ENCODE measurements around the gene MYO1B. TPM values are rescaled to one million over a fixed set of nuclear protein-coding genes. Genes with fewer than 3 reads are reported as not detected.
A peak's percentile ranks its signal among the peaks of the same experiment; 100 is the strongest.

The MYO1B gene
- total RNA-seq, 1 experiment from 2014 or later, result 43.2 TPM

GRCh38 chr2:191245869-191246531 lies 796 bp downstream of the MYO1B start:
- H3K23me2 ChIP-seq (ENCODE audit: insufficient read length, low read depth, low read length, poor library complexity, severe bottlenecking), result peaks cover 12% of the 10 kb centered on the region
- no CpG with 5 or more reads among the region's 34 CpGs for WGBS (ENCODE audit: extremely low coverage, insufficient read length, low lambda C conversion rate)
- TF ChIP-seq CTCF (conservative IDR thresholded peaks at IDR 0.05), result no peak
- H3K18ac ChIP-seq (ENCODE audit: insufficient read length, low read depth, low read length), result peak overlapping the region; percentile 100
- peak overlapping the region; percentile 65; the same call in 1 of the 2 replicates for H3K4ac ChIP-seq (ENCODE audit: low read depth, low read length)
- peak overlapping the region; percentile 67 for H3T11ph ChIP-seq (ENCODE audit: low read length)
- H4K8ac ChIP-seq (replicated peaks; ENCODE audit: insufficient read length, low read depth, low read length), result peak overlapping the region; percentile 96
- H2BK20ac ChIP-seq (ENCODE audit: low read depth, low read length, poor library complexity, severe bottlenecking), result no peak overlapping the region
- peak; percentile 89 for DNase-seq
- no peaks in the 10 kb centered on the region for H3K9me3 ChIP-seq (ENCODE audit: control insufficient read depth, low read depth, low read length)
- H3K27ac ChIP-seq (ENCODE audit: insufficient read length, low read depth, low read length), result peak overlapping the region; percentile 84
- peaks cover 0 to 1% (median 0%) of the 10 kb centered on the region in 3 experiments; a peak in 2 of 7 replicates for H3K36me3 Mint-ChIP-seq (ENCODE audit: insufficient read depth in 1 of 3, low read depth in 3 of 3)
- no peak overlapping the region for H2BK120ac ChIP-seq (ENCODE audit: low read depth, low read length, poor library complexity, severe bottlenecking)
- no peak overlapping the region for H3K23ac ChIP-seq (ENCODE audit: insufficient read length, low read depth, low read length)
- H3K14ac ChIP-seq (ENCODE audit: insufficient read depth, low read length), result peak overlapping the region; percentile 97
- no peaks in the 10 kb centered on the region; a peak in 1 of 5 replicates for H3K9me3 Mint-ChIP-seq
- no peaks in the 10 kb centered on the region for H4K20me1 ChIP-seq (ENCODE audit: control insufficient read depth, insufficient read depth, insufficient read length)
- peak overlapping the region; percentile 92 for H4K91ac ChIP-seq (ENCODE audit: insufficient read length, low read depth, low read length)
- H3K9ac ChIP-seq (ENCODE audit: extremely low read depth, insufficient read length, low read length), result peak overlapping the region; percentile 89
- H3K27me3 Mint-ChIP-seq (ENCODE audit: low read depth), result peaks cover 18% of the 10 kb centered on the region
- peak overlapping the region; percentile 83 for H4K5ac ChIP-seq (ENCODE audit: insufficient read length, low read depth, low read length)
- H3K4me1 Mint-ChIP-seq, result peaks cover 48 to 51% of the 10 kb centered on the region in 2 experiments
- peaks cover 26% of the 10 kb centered on the region; the same call in 1 of the 2 replicates for H3K4me1 ChIP-seq (ENCODE audit: insufficient read depth, low read length)
- H3K79me2 ChIP-seq (ENCODE audit: insufficient read depth, low read length), result peaks cover 36% of the 10 kb centered on the region; the same call in 1 of the 2 replicates
- H2BK15ac ChIP-seq (ENCODE audit: low read depth, low read length), result 0 out of 2 replicates have a peak overlapping the region, but pooled peaks have one; percentile 42
- H3K4me2 ChIP-seq (ENCODE audit: insufficient read depth, insufficient read length, low read length), result peak overlapping the region; percentile 91
- no peak overlapping the region for H2AK5ac ChIP-seq (ENCODE audit: insufficient read length, low read length)
- peak overlapping the region; percentile 90 to 97 (median 96) for H3K27ac Mint-ChIP-seq
- peak overlapping the region; percentile 82 for H2BK12ac ChIP-seq (ENCODE audit: insufficient read length, low read depth, low read length)
- H2AFZ ChIP-seq (ENCODE audit: low read length), result no peak overlapping the region
- no peaks in the 10 kb centered on the region for H3K27me3 ChIP-seq (ENCODE audit: insufficient read depth, low read length)
- H3K79me1 ChIP-seq (ENCODE audit: insufficient read depth, low read depth, low read length, poor library complexity, severe bottlenecking), result peaks cover 9% of the 10 kb centered on the region
- H3K56ac ChIP-seq (ENCODE audit: insufficient read length, low read depth, low read length), result no peak overlapping the region
- peak overlapping the region; percentile 62 for H2BK5ac ChIP-seq (ENCODE audit: insufficient read length, low read length)
- H3K4me3 Mint-ChIP-seq, result peak overlapping the region; percentile 83 to 85

Measured in H9 (cell line).